HepG2 (cell line): ENCODE measurements around the gene TRA2B. TPM values are rescaled to one million over a fixed set of nuclear protein-coding genes. Genes with fewer than 3 reads are reported as not detected.
A peak's percentile ranks its signal among the peaks of the same experiment; 100 is the strongest.

Experiments used
- ARID5B ChIP-seq: IDR thresholded peaks from 2 replicates; pipeline ENCODE4 v1.4.0; 2020; ENCODE audit warnings: mild to moderate bottlenecking, missing genetic modification reagents
- GABPA ChIP-seq, 2 experiments: IDR thresholded peaks; 2 replicates each; pipeline ENCODE4 v1.6.1; 2011 to 2016; ENCODE audit warnings: low read depth in 2 of 2, low read length in 1 of 2, missing biosample characterization in 1 of 2, missing genetic modification characterization in 1 of 2
- GPN1 ChIP-seq: sonication (generic); formaldehyde crosslinking; IDR thresholded peaks from 2 replicates; pipeline ENCODE4 v1.5.1; 2020; ENCODE audit warnings: missing genetic modification reagents, borderline replicate concordance
- JUNB ChIP-seq: sonication (generic); formaldehyde crosslinking; IDR thresholded peaks from 2 replicates; pipeline ENCODE4 v1.8.0; 2022; ENCODE audit warnings: missing genetic modification reagents, mild to moderate bottlenecking, borderline replicate concordance
- KLF15 ChIP-seq: sonication (generic); formaldehyde crosslinking; IDR thresholded peaks from 2 replicates; pipeline ENCODE4 v1.8.1; 2023; ENCODE audit warnings: borderline replicate concordance, mild to moderate bottlenecking, inconsistent platforms, missing genetic modification reagents, mixed read lengths
- MED8 ChIP-seq: sonication (generic); formaldehyde crosslinking; IDR thresholded peaks from 2 replicates; pipeline ENCODE4 v1.8.1; 2023; ENCODE audit warnings: mild to moderate bottlenecking, missing genetic modification reagents; ENCODE audit not compliant: insufficient replicate concordance
- PATZ1 ChIP-seq: sonication (generic); formaldehyde crosslinking; IDR thresholded peaks from 2 replicates; pipeline ENCODE4 v1.4.0; 2020; ENCODE audit warnings: missing genetic modification reagents
- ZNF432 ChIP-seq: sonication (generic); formaldehyde crosslinking; IDR thresholded peaks from 2 replicates; pipeline ENCODE4 v1.5.0; 2020; ENCODE audit warnings: missing genetic modification reagents, mild to moderate bottlenecking, borderline replicate concordance
- ZNF589 ChIP-seq: sonication (generic); formaldehyde crosslinking; conservative IDR thresholded peaks from 2 replicates; pipeline ENCODE4 v1.8.0; 2022; ENCODE audit warnings: mild to moderate bottlenecking, moderate library complexity, missing genetic modification reagents
- polyA plus RNA-seq, 8 experiments: library from polyadenylated mRNA; depleted of rRNA in 3 of 8; stranded (reverse) in 7 of 8; unstranded in 1 of 8; fragments of >200 nt; fragmentation: Illumina TruSeq in 4 of 8; extraction: Trizol in 4 of 8; gene quantifications; 2 replicates each; pipeline versions ENCODE4 v1.2.1 to v1.2.3, GENCODE V29; 2011 to 2016; ENCODE audit warnings: low read depth in 4 of 8, missing spikeins in 1 of 8, mixed read lengths in 1 of 8; ENCODE audit not compliant: insufficient read depth in 1 of 8
- total RNA-seq, 5 experiments: library from RNA; depleted of rRNA; stranded (reverse); fragments of >200 nt; fragmentation: Illumina TruSeq; extraction: Trizol; gene quantifications; 2 replicates each; pipeline ENCODE4 v1.2.3, GENCODE V29; 2016; ENCODE audit warnings: low read depth in 1 of 5
- TF ChIP-seq, protein P1 (sequence below): sonication (generic); formaldehyde crosslinking; conservative IDR thresholded peaks from 2 replicates; pipeline ENCODE4 v1.4.0; 2020; ENCODE audit warnings: mild to moderate bottlenecking, missing genetic modification reagents, moderate library complexity
- TF ChIP-seq, protein P2 (sequence below): IDR thresholded peaks from 2 replicates; pipeline ENCODE4 v1.6.1; 2018; ENCODE audit warnings: missing genetic modification reagents, mild to moderate bottlenecking, missing compliant biosample characterization
- TF ChIP-seq, protein P3 (sequence below): sonication (generic); IDR thresholded peaks from 2 replicates; pipeline ENCODE4 v1.6.1; 2016; ENCODE audit warnings: low read depth, borderline replicate concordance

TRA2B gene
- total and polyA plus RNA-seq, 2 of the 13 experiments (the other 11 are each of a cell fraction or from before 2014, with no cell fraction given) = 105 to 241 TPM

DNA sequence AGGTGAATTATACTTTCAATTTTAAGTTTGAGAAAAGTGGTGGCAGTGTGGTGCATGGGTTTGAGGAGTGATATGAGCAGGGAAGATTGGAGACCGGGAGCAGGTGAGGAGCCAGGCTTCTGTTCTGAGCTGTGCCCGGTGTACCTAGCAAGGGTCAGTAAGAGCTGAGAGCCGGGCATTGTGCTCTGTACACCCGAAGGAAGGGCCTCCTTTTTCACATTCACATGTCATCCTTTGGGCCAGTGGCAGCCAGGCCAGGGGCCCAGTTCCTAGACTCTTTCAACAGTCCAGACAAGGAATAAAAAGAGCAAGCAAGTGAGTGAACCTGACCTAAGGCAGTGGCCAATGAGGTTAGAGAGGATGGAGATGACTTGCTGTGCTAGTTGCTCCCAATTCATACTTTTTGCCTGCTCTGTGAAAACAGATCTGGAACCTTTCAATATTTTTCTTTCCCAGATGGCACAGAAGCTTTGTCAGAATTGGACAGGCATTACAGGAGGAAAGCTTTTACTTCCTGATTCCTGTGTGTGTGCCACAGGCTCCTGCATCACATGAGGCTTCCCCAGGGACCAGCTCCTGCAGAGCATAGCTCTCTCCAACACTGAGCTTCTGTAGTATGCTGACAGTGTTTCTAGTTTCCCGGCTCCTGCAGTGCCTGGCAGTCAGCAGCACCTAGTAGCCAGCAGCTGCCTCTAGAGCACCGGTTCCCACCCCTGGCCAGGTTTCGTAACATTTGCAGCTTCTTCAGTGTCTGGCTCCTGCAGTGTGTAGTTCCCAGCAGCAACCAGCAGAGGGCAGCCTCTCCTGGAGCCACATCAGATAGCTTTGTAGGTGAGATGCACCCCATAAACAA is 5.3 kb upstream of the TRA2B start (continued):
- TF ChIP-seq, protein P1, sequence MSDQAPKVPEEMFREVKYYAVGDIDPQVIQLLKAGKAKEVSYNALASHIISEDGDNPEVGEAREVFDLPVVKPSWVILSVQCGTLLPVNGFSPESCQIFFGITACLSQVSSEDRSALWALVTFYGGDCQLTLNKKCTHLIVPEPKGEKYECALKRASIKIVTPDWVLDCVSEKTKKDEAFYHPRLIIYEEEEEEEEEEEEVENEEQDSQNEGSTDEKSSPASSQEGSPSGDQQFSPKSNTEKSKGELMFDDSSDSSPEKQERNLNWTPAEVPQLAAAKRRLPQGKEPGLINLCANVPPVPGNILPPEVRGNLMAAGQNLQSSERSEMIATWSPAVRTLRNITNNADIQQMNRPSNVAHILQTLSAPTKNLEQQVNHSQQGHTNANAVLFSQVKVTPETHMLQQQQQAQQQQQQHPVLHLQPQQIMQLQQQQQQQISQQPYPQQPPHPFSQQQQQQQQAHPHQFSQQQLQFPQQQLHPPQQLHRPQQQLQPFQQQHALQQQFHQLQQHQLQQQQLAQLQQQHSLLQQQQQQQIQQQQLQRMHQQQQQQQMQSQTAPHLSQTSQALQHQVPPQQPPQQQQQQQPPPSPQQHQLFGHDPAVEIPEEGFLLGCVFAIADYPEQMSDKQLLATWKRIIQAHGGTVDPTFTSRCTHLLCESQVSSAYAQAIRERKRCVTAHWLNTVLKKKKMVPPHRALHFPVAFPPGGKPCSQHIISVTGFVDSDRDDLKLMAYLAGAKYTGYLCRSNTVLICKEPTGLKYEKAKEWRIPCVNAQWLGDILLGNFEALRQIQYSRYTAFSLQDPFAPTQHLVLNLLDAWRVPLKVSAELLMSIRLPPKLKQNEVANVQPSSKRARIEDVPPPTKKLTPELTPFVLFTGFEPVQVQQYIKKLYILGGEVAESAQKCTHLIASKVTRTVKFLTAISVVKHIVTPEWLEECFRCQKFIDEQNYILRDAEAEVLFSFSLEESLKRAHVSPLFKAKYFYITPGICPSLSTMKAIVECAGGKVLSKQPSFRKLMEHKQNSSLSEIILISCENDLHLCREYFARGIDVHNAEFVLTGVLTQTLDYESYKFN (CRISPR knock-in tag) = 0 out of 2 replicates have a peak, but pooled peaks have one; percentile 26
- TF ChIP-seq, protein P2, sequence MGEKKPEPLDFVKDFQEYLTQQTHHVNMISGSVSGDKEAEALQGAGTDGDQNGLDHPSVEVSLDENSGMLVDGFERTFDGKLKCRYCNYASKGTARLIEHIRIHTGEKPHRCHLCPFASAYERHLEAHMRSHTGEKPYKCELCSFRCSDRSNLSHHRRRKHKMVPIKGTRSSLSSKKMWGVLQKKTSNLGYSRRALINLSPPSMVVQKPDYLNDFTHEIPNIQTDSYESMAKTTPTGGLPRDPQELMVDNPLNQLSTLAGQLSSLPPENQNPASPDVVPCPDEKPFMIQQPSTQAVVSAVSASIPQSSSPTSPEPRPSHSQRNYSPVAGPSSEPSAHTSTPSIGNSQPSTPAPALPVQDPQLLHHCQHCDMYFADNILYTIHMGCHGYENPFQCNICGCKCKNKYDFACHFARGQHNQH (CRISPR knock-in tag) = peak; percentile 81; the same call in 1 of the 2 replicates
- TF ChIP-seq GABPA (IDR thresholded peaks at IDR 0.05; ENCODE audit: low read depth, low read length) (no peak), GABPA (CRISPR knock-in tag; IDR thresholded peaks at IDR 0.05; ENCODE audit: low read depth) (no peak), PATZ1 (CRISPR knock-in tag) (no peak), JUNB (no peak), MED8 (CRISPR knock-in tag) (no peak), KLF15 (CRISPR knock-in tag) (no peak), GPN1 (CRISPR knock-in tag) (no peak), ZNF589 (CRISPR knock-in tag) (no peak), ARID5B (peak; percentile 75), ZNF432 (no peak)
- TF ChIP-seq, protein P3, sequence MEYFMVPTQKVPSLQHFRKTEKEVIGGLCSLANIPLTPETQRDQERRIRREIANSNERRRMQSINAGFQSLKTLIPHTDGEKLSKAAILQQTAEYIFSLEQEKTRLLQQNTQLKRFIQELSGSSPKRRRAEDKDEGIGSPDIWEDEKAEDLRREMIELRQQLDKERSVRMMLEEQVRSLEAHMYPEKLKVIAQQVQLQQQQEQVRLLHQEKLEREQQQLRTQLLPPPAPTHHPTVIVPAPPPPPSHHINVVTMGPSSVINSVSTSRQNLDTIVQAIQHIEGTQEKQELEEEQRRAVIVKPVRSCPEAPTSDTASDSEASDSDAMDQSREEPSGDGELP = peak; percentile 62; the same call in 1 of the 2 replicates
